ENCODE measurements around the gene C17orf114.
"Not testable (repeated sequence)": the region's sequence is repeated elsewhere in the genome, so short reads cannot be mapped to it uniquely, and the experiment has no call there.

The C17orf114 gene

DNA sequence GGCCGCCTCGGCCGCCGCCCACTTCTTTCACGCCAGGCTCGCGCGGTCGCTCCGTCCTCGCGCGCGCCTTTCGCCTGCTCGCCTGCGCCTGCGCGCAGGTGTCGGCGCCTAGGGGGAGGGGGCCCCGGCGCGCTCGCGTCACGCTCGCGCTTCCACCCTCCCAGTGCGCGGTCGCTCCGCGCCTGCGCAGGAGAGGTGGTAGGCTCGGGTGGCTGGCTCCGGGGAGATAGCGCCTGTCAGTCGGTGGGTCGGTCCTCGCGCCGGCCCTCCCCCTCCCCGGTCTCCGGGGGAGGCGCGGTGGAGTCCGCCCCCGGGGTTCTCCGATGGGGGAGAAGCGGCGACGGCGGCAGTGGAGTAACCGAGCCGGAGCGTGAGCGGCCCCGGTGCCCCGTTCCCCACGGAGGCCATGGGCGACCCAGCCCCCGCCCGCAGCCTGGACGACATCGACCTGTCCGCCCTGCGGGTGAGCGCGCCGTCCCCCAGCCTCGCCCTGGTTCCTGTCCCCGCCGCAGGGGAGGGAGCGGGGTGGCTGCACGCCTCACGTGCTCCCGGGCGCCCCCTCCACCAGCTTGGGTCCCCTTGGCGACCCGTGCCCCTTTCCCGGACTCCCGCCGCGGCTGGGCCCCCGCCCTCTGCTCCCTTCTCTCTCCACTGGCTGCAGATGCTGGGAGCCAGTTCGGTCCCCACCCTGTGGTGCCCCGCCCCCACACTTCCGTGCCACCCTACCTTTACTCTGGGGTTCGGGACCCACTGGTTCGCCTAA, 31.2 kb upstream of the C17orf114 start, which contains the start of gene MINK1:
MINK1 (plus strand) TSS at position 163 of the 763 bp plus-strand sequence; CDS start at position 407, 244 bp downstream.
- peak within 1 kb of the TSS; percentile 80 for H3K9ac ChIP-seq (ENCODE audit: low read length)
- H2AFZ ChIP-seq (ENCODE audit: low read length), result peak within 1 kb of the TSS; percentile 97
- no peaks in the 10 kb centered on the region for H4K20me1 ChIP-seq (ENCODE audit: insufficient read depth, low read length)
- peak within 1 kb of the TSS; percentile 92 for H3K4me3 ChIP-seq (ENCODE audit: low read length)
- TF ChIP-seq, protein P1, sequence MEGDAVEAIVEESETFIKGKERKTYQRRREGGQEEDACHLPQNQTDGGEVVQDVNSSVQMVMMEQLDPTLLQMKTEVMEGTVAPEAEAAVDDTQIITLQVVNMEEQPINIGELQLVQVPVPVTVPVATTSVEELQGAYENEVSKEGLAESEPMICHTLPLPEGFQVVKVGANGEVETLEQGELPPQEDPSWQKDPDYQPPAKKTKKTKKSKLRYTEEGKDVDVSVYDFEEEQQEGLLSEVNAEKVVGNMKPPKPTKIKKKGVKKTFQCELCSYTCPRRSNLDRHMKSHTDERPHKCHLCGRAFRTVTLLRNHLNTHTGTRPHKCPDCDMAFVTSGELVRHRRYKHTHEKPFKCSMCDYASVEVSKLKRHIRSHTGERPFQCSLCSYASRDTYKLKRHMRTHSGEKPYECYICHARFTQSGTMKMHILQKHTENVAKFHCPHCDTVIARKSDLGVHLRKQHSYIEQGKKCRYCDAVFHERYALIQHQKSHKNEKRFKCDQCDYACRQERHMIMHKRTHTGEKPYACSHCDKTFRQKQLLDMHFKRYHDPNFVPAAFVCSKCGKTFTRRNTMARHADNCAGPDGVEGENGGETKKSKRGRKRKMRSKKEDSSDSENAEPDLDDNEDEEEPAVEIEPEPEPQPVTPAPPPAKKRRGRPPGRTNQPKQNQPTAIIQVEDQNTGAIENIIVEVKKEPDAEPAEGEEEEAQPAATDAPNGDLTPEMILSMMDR (IDR thresholded peaks at IDR 0.05; ENCODE audit: low read length), result no peak
- TF ChIP-seq EZH2 (optimal IDR thresholded peaks at IDR 0.05; ENCODE audit: low read depth, low read length) (no peak), EZH2phosphoT487 (IDR thresholded peaks at IDR 0.05; ENCODE audit: low read length) (no peak)
- H3K27me3 ChIP-seq (replicated peaks; ENCODE audit: insufficient read depth, low read length), result 0 out of 2 replicates have a peak, but pooled peaks cover 3% of the 10 kb centered on the region
- H3K79me2 ChIP-seq (ENCODE audit: low read length), result peaks cover 51% of the 10 kb centered on the region
- peaks cover 3% of the 10 kb centered on the region; the same call in 1 of the 2 replicates for H3F3A ChIP-seq (ENCODE audit: insufficient read depth, low read length)
- no peaks in the 10 kb centered on the region for H3K36me3 ChIP-seq (replicated peaks; ENCODE audit: insufficient read depth, low read length)
- H3K9me2 ChIP-seq (replicated peaks; ENCODE audit: insufficient read depth, low read length), result no peaks in the 10 kb centered on the region
- peak; percentile 96 for DNase-seq
- peak within 1 kb of the TSS; percentile 49; the same call in 1 of the 2 replicates for H3K27ac ChIP-seq (ENCODE audit: low read length)
- peak within 1 kb of the TSS; percentile 99 for H3K4me2 ChIP-seq (ENCODE audit: low read depth, low read length)
- no peaks in the 10 kb centered on the region for H3K9me3 ChIP-seq (replicated peaks; ENCODE audit: insufficient read depth, low read length)
- H3K4me1 ChIP-seq (ENCODE audit: low read length), result peaks cover 23% of the 10 kb centered on the region; the same call in 1 of the 2 replicates

DNA sequence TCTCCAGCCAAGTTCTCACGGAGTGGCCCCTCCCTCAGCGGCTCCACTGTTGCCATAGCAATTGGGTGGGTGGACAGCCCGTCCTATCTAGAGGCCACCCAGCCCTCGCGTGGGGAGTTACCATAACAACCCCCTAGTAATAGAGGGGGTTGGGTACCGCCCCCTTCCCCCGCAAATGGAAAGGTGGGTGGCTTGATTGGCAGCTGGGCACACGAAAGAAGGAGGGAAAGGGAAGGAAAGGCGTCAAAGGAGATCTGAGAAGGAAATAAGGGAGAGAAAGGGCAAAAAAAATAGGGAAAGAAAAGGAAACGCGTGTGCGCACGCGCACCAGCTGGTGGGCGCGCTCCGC, 30.7 kb upstream of the C17orf114 start:
- H4K20me1 ChIP-seq (ENCODE audit: insufficient read depth, low read length); H3K27me3 ChIP-seq (replicated peaks; ENCODE audit: insufficient read depth, low read length); H3K9me2 ChIP-seq (replicated peaks; ENCODE audit: insufficient read depth, low read length); H3F3A ChIP-seq (ENCODE audit: insufficient read depth, low read length); H3K36me3 ChIP-seq (replicated peaks; ENCODE audit: insufficient read depth, low read length); DNase-seq; H3K9me3 ChIP-seq (replicated peaks; ENCODE audit: insufficient read depth, low read length): not testable (repeated sequence)
- Histone ChIP-seq H2AFZ (ENCODE audit: low read length) (peak overlapping the region; percentile 97), H3K4me1 (ENCODE audit: low read length) (peaks cover 23% of the 10 kb centered on the region; the same call in 1 of the 2 replicates), H3K9ac (ENCODE audit: low read length) (peak overlapping the region; percentile 79), H3K27ac (ENCODE audit: low read length) (peak overlapping the region; percentile 49; the same call in 1 of the 2 replicates), H3K4me2 (ENCODE audit: low read depth, low read length) (peak overlapping the region; percentile 88), H3K4me3 (ENCODE audit: low read length) (peak overlapping the region; percentile 92), H3K79me2 (ENCODE audit: low read length) (peaks cover 46% of the 10 kb centered on the region)

DNA sequence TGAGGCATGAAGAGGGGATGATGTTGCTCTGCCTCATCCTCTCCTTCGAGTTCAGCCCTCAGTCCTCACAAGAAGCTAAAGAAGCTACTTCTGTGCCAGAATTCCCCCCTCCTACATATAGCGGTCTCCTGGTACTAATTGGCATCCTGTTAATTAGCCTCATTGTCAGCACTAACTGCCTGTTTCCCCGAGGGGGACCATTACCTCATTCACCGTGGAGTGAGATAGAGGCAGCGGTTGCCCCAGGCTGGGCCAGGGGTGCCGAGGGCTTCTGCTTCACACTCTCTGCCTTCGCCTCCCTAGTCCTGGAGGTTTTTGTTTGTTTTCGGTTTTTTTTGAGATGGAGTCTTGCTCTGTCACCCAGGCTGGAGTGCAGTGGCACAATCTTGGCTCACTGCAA, 25.3 kb upstream of the C17orf114 start:
- H3K9ac ChIP-seq (ENCODE audit: low read length), result no peak overlapping the region
- H3K27me3 ChIP-seq (replicated peaks; ENCODE audit: insufficient read depth, low read length), result 0 out of 2 replicates have a peak, but pooled peaks cover 3% of the 10 kb centered on the region
- H3F3A ChIP-seq (ENCODE audit: insufficient read depth, low read length), result no peaks in the 10 kb centered on the region
- no peak overlapping the region for H3K4me3 ChIP-seq (ENCODE audit: low read length)
- H2AFZ ChIP-seq (ENCODE audit: low read length), result no peak overlapping the region
- no peaks in the 10 kb centered on the region for H4K20me1 ChIP-seq (ENCODE audit: insufficient read depth, low read length)
- no peaks in the 10 kb centered on the region for H3K9me2 ChIP-seq (replicated peaks; ENCODE audit: insufficient read depth, low read length)
- H3K9me3 ChIP-seq (replicated peaks; ENCODE audit: insufficient read depth, low read length), result no peaks in the 10 kb centered on the region
- H3K4me2 ChIP-seq (ENCODE audit: low read depth, low read length), result no peak overlapping the region
- TF ChIP-seq, protein P1 (IDR thresholded peaks at IDR 0.05; ENCODE audit: low read length), result no peak
- TF ChIP-seq EZH2 (optimal IDR thresholded peaks at IDR 0.05; ENCODE audit: low read depth, low read length) (no peak), EZH2phosphoT487 (IDR thresholded peaks at IDR 0.05; ENCODE audit: low read length) (no peak)
- no peaks in the 10 kb centered on the region for H3K36me3 ChIP-seq (replicated peaks; ENCODE audit: insufficient read depth, low read length)
- H3K79me2 ChIP-seq (ENCODE audit: low read length), result no peaks in the 10 kb centered on the region
- no peak overlapping the region for H3K27ac ChIP-seq (ENCODE audit: low read length)
- H3K4me1 ChIP-seq (ENCODE audit: low read length), result no peaks in the 10 kb centered on the region
- DNase-seq, result no peak

Data from MM.1S (cell line).